ENCODE data around the gene SLC27A3.
"Not testable (repeated sequence)": the region's sequence is repeated elsewhere in the genome, so short reads cannot be mapped to it uniquely, and the experiment has no call there.

SLC27A3 gene

GRCh38 chr1:153780551-153780950, 5.3 kb downstream of the SLC27A3 start:
- no peak for TF ChIP-seq Cebpa-rat (IDR thresholded peaks at IDR 0.05)
- Histone ChIP-seq H3K4me2 (peak overlapping the region in 3 of 11 experiments; percentile 7 to 26 (median 21); a peak in 4 of 22 replicates), H3K9me3 (replicated peaks in 1 of 11) (no peaks in the 10 kb centered on the region), H3K27me3 (no peaks in the 10 kb centered on the region), H3K36me3 (peaks cover 5 to 46% (median 33%) of the 10 kb centered on the region in 11 experiments; a peak in 21 of 22 replicates), H3K4me1 (peaks cover 54 to 87% (median 69%) of the 10 kb centered on the region in 10 experiments), H3K9ac (peak overlapping the region in 6 of 11 experiments; percentile 5 to 43 (median 24); a peak in 7 of 22 replicates), H4K20me1 (peaks cover 0 to 33% (median 7%) of the 10 kb centered on the region in 11 experiments; a peak in 9 of 22 replicates), H3K4me3 (no peak overlapping the region), H3K27ac (peak overlapping the region in 6 of 11 experiments; percentile 2 to 44 (median 12); a peak in 6 of 22 replicates)

GRCh38 chr1:153782648-153783047, 7.4 kb downstream of the SLC27A3 start:
- H3K27me3 ChIP-seq; H3K9me3 ChIP-seq (replicated peaks in 1 of 11): not testable (repeated sequence)
- peaks cover 39 to 84% (median 57%) of the 10 kb centered on the region in 10 experiments for H3K4me1 ChIP-seq
- peak overlapping the region; percentile 84 to 95 (median 90); a peak in 21 of 22 replicates for H3K9ac ChIP-seq
- H3K36me3 ChIP-seq: peaks cover 5 to 34% (median 30%) of the 10 kb centered on the region in 11 experiments; a peak in 21 of 22 replicates
- H3K4me3 ChIP-seq: peak overlapping the region; percentile 54 to 74 (median 62); a peak in 17 of 20 replicates
- H3K27ac ChIP-seq: peak overlapping the region; percentile 85 to 98 (median 93); a peak in 21 of 22 replicates
- H3K4me2 ChIP-seq: peak overlapping the region; percentile 69 to 97 (median 78)
- peaks cover 0 to 16% (median 0%) of the 10 kb centered on the region in 11 experiments; a peak in 6 of 22 replicates for H4K20me1 ChIP-seq

GRCh38 chr1:153783233-153784190, 8.3 kb downstream of the SLC27A3 start:
- Histone ChIP-seq H3K4me2 (peak overlapping the region; percentile 69 to 97 (median 78)), H3K27ac (peak overlapping the region; percentile 85 to 98 (median 93)), H3K9me3 (replicated peaks in 1 of 11) (peaks cover 0 to 8% (median 7%) of the 10 kb centered on the region in 11 experiments; a peak in 12 of 22 replicates), H4K20me1 (peaks cover 0 to 7% (median 0%) of the 10 kb centered on the region in 11 experiments; a peak in 5 of 22 replicates), H3K9ac (peak overlapping the region; percentile 84 to 95 (median 90)), H3K4me1 (peaks cover 36 to 84% (median 57%) of the 10 kb centered on the region in 10 experiments), H3K27me3 (no peaks in the 10 kb centered on the region), H3K36me3 (peaks cover 3 to 28% (median 22%) of the 10 kb centered on the region in 11 experiments; a peak in 21 of 22 replicates), H3K4me3 (peak overlapping the region; percentile 54 to 74 (median 62))
- no peak for TF ChIP-seq Cebpa-rat (IDR thresholded peaks at IDR 0.05)

- no peak overlapping the region for H3K4me3 ChIP-seq
- H3K9me3 ChIP-seq (replicated peaks in 1 of 11): peaks cover 0 to 8% (median 7%) of the 10 kb centered on the region in 11 experiments; a peak in 12 of 22 replicates
- no peaks in the 10 kb centered on the region for H3K27me3 ChIP-seq
- TF ChIP-seq Cebpa-rat (IDR thresholded peaks at IDR 0.05): no peak
- peak overlapping the region in 1 of 11 experiments; percentile 32; a peak in 1 of 22 replicates for H3K27ac ChIP-seq
- H3K4me2 ChIP-seq: peak overlapping the region in 5 of 11 experiments; percentile 38 to 94 (median 77); a peak in 9 of 22 replicates
- peaks cover 0 to under 1% (median 0%) of the 10 kb centered on the region in 11 experiments; a peak in 3 of 22 replicates for H3K36me3 ChIP-seq
- peaks cover 62 to 80% (median 76%) of the 10 kb centered on the region in 10 experiments for H3K4me1 ChIP-seq
- no peaks in the 10 kb centered on the region for H4K20me1 ChIP-seq
- no peak overlapping the region for H3K9ac ChIP-seq
These were observed 11.0 kb downstream of the SLC27A3 start for GRCh38 chr1:153786038-153786790.

GRCh38 chr1:153789478-153790034, 14.3 kb downstream of the SLC27A3 start:
- peak overlapping the region; percentile 72 to 86 (median 80) for H3K9ac ChIP-seq
- no peaks in the 10 kb centered on the region for H3K36me3 ChIP-seq
- H3K9me3 ChIP-seq (replicated peaks in 1 of 11): peaks cover 0 to 8% (median 7%) of the 10 kb centered on the region in 11 experiments; a peak in 12 of 22 replicates
- no peak for TF ChIP-seq Cebpa-rat (IDR thresholded peaks at IDR 0.05)
- H3K4me3 ChIP-seq: peak overlapping the region in 8 of 10 experiments; percentile 9 to 49 (median 22); a peak in 9 of 20 replicates
- peak overlapping the region; percentile 79 to 98 (median 90) for H3K4me2 ChIP-seq
- H3K27ac ChIP-seq: peak overlapping the region; percentile 82 to 99 (median 95)
- no peaks in the 10 kb centered on the region for H4K20me1 ChIP-seq
- peaks cover 65 to 88% (median 86%) of the 10 kb centered on the region in 10 experiments for H3K4me1 ChIP-seq
- no peaks in the 10 kb centered on the region for H3K27me3 ChIP-seq

GRCh38 chr1:153790313-153790965, 15.2 kb downstream of the SLC27A3 start:
- no peaks in the 10 kb centered on the region for H3K27me3 ChIP-seq
- peak overlapping the region in 9 of 10 experiments; percentile 9 to 49 (median 25); a peak in 12 of 20 replicates for H3K4me3 ChIP-seq
- H4K20me1 ChIP-seq: no peaks in the 10 kb centered on the region
- peak overlapping the region; percentile 82 to 99 (median 95) for H3K27ac ChIP-seq
- H3K9ac ChIP-seq: peak overlapping the region; percentile 72 to 86 (median 80)
- H3K4me1 ChIP-seq: peaks cover 68 to 88% (median 86%) of the 10 kb centered on the region in 10 experiments
- no peak for TF ChIP-seq Cebpa-rat (IDR thresholded peaks at IDR 0.05)
- peaks cover 0 to 8% (median 7%) of the 10 kb centered on the region in 11 experiments; a peak in 12 of 22 replicates for H3K9me3 ChIP-seq (replicated peaks in 1 of 11)
- H3K36me3 ChIP-seq: no peaks in the 10 kb centered on the region
- H3K4me2 ChIP-seq: peak overlapping the region; percentile 79 to 98 (median 90)

GRCh38 chr1:153790966-153791647, 15.9 kb downstream of the SLC27A3 start:
- Histone ChIP-seq H3K4me2 (peak overlapping the region; percentile 79 to 98 (median 90)), H3K27ac (peak overlapping the region; percentile 82 to 99 (median 95)), H3K9me3 (replicated peaks in 1 of 11) (peaks cover 0 to 5% (median 4%) of the 10 kb centered on the region in 11 experiments; a peak in 12 of 22 replicates), H3K36me3 (no peaks in the 10 kb centered on the region), H3K4me1 (peaks cover 70 to 90% (median 88%) of the 10 kb centered on the region in 10 experiments), H3K9ac (peak overlapping the region; percentile 72 to 86 (median 80); a peak in 21 of 22 replicates), H4K20me1 (no peaks in the 10 kb centered on the region), H3K27me3 (no peaks in the 10 kb centered on the region), H3K4me3 (peak overlapping the region in 7 of 10 experiments; percentile 9 to 49 (median 25); a peak in 9 of 20 replicates)
- peak; percentile 52 to 100 (median 95); a peak in 21 of 22 replicates for TF ChIP-seq Cebpa-rat (IDR thresholded peaks at IDR 0.05)

Measured in BLaER1 treated with 17β-estradiol and CSF1 and Interleukin-3, amounts not matched to agents 10 nM and 100 nM (cell line).